HUES6 (cell line): Measurements from ENCODE around the gene JOSD2.

Experiments
- H3K27ac ChIP-seq: 2 replicates; pipeline ENCODE4 v1.7.0; 2013; ENCODE audit warnings: low read depth, mild to moderate bottlenecking, low read length, inconsistent platforms
- H3K27me3 ChIP-seq: 2 replicates; pipeline ENCODE4 v1.6.1; 2013; ENCODE audit warnings: low read length; ENCODE audit not compliant: control insufficient read depth, insufficient read depth
- H3K36me3 ChIP-seq: 2 replicates; pipeline ENCODE4 v1.6.1; 2013; ENCODE audit warnings: low read length; ENCODE audit not compliant: control insufficient read depth, insufficient read depth
- H3K4me1 ChIP-seq: 2 replicates; pipeline ENCODE4 v1.6.1; 2013; ENCODE audit warnings: low read length; ENCODE audit not compliant: control insufficient read depth, insufficient read depth
- H3K4me3 ChIP-seq: 2 replicates; pipeline ENCODE4 v1.5.1; 2013; ENCODE audit warnings: low read depth, low read length
- H3K9ac ChIP-seq: one replicate; pipeline ENCODE4 v1.6.1; 2013; ENCODE audit warnings: mild to moderate bottlenecking, low read length
- H3K9me3 ChIP-seq: 2 replicates; pipeline ENCODE4 v1.6.1; 2013; ENCODE audit warnings: low read depth, low read length; ENCODE audit not compliant: control insufficient read depth, insufficient read depth

JOSD2 gene

DNA sequence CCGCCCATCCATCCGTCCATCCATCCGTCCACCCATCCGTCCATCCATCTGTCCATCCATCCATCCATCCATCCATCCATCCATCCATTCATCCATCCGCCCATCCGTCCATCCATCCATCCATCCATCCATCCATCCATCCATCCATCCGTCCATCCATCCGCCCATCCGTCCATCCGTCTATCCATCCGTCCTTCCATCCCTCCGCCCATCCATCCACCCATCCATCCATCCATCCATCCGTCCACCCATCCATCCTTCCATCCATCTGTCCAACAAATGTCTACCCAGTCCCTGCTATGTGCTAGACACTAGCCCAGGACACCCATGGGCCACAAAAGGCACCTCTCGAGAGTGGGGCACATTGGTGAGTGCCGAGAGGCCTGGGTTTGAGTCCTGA lies 41.5 kb upstream of the JOSD2 start:
- H3K4me1 ChIP-seq: peaks cover 11% of the 10 kb centered on the region
- no peak overlapping the region for H3K9ac ChIP-seq
- no peaks in the 10 kb centered on the region for H3K36me3 ChIP-seq
- peaks cover 74% of the 10 kb centered on the region for H3K27me3 ChIP-seq
- no peak overlapping the region for H3K4me3 ChIP-seq
- no peaks in the 10 kb centered on the region for H3K9me3 ChIP-seq
- H3K27ac ChIP-seq: no peak overlapping the region

DNA sequence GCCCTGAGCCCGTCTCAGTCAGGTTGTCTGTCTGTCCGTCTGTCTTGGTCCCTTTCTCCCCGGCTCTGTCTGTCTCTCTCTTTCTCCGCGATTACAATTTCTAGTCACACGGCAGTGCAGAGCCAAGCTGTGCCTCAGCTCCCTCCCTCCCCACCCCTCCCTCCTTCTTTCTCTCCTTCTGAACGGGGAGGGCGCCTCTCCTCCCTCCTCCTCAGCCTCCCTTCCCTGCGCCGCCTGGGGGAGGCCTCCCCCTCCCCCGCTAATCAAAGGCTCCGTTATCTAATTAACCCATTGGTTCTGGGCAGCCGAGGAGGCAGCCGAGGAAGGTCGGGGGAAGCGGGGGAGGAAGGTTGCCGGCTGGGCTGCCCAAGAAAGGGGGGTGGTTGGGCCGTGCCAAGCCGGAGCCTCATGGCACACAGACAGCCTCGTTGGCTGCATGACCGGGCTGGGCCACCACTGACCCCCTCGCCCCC lies 40.8 kb upstream of the JOSD2 start:
- peaks cover 70% of the 10 kb centered on the region for H3K27me3 ChIP-seq
- no peak overlapping the region for H3K9ac ChIP-seq
- peaks cover 8% of the 10 kb centered on the region for H3K4me1 ChIP-seq

GRCh38 chr19:50551034-50551714 lies 40.2 kb upstream of the JOSD2 start:
- Histone ChIP-seq H3K36me3 (no peaks in the 10 kb centered on the region), H3K4me1 (peaks cover 8% of the 10 kb centered on the region), H3K27ac (no peak overlapping the region), H3K9ac (no peak overlapping the region), H3K9me3 (no peaks in the 10 kb centered on the region), H3K4me3 (peak overlapping the region; percentile 75), H3K27me3 (peaks cover 70% of the 10 kb centered on the region)

More for the DNA sequence above, 40.8 kb upstream of the JOSD2 start:
- H3K36me3 ChIP-seq: no peaks in the 10 kb centered on the region
- H3K4me3 ChIP-seq: peak overlapping the region; percentile 75
- H3K27ac ChIP-seq: no peak overlapping the region
- no peaks in the 10 kb centered on the region for H3K9me3 ChIP-seq

DNA sequence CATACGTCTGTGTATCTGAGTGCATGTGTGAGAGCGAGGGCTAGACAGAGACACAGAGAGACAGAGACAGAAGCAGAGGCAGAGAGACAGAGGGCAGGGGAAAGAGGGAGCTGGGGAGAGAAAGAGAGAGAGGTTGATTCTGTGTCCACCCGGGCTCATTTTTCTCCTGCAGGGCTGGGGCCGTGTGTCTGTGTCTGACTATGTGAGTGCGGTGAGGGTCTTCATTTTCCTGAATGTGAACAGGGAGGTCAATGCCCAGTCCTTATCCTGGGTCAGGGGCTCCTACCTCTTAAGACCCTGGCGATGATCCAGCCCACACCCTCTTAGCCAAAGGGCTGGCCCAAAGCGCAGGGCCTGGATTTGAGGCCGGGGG lies 39.6 kb upstream of the JOSD2 start:
- H3K27ac ChIP-seq: no peak overlapping the region
- H3K9ac ChIP-seq: no peak overlapping the region
- peak overlapping the region; percentile 75 for H3K4me3 ChIP-seq
- peaks cover 66% of the 10 kb centered on the region for H3K27me3 ChIP-seq
- H3K36me3 ChIP-seq: no peaks in the 10 kb centered on the region
- H3K4me1 ChIP-seq: peaks cover 8% of the 10 kb centered on the region
- H3K9me3 ChIP-seq: no peaks in the 10 kb centered on the region

- H3K9me3 ChIP-seq: no peaks in the 10 kb centered on the region
- no peak overlapping the region for H3K9ac ChIP-seq
- peaks cover 8% of the 10 kb centered on the region for H3K4me1 ChIP-seq
- H3K27ac ChIP-seq: no peak overlapping the region
- H3K27me3 ChIP-seq: peaks cover 61% of the 10 kb centered on the region
- no peaks in the 10 kb centered on the region for H3K36me3 ChIP-seq
- H3K4me3 ChIP-seq: peak overlapping the region; percentile 75; the same call in 1 of the 2 replicates
Observed at GRCh38 chr19:50549927-50550593, 39.1 kb upstream of the JOSD2 start.

DNA sequence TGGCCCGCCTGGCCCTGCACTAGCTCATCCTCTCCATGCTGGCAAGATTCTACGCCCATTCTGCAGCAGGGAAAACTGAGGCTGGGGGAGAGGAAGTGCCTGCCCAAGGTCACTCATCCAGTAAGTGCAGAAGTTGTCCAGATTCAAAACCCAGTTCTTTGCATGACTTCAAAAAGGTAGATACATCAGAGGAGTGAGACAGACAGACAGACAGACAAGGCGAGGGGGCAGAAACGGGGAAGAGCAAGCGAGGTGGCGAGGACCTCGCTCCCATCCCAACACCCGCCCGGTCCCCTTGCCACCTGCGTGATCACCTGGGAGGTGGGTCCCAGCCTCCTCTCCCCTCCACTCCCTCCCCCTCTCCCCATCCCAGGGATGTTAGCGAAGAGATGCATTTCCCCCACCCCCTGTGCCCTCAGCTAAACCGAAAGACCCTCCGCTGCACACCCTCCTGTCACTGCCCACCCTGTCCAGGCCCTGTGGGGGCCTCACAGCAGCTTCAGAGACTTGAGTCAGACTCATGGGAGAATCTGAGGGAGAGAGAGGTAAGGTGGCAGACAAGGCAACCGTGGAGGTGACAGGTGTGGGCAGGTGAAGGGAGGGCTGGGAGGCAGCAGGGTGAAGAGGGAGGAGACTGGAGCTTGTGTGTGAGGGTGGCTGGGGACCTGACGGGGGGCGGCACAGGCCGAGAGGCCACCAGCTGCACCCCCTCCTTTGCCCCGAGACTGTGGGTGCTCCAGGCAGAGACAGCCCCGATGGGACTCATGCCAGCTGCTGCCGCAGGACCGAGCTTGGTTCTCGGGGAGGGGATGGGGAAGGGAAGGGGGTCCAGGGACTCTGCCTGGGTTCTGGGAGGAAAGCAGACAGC lies 38.3 kb upstream of the JOSD2 start:
- Histone ChIP-seq H3K4me3 (no peak overlapping the region), H3K27ac (no peak overlapping the region), H3K36me3 (no peaks in the 10 kb centered on the region), H3K27me3 (peaks cover 53% of the 10 kb centered on the region), H3K4me1 (peaks cover 8% of the 10 kb centered on the region), H3K9ac (no peak overlapping the region), H3K9me3 (no peaks in the 10 kb centered on the region)

- no peak overlapping the region for H3K9ac ChIP-seq
- H3K27ac ChIP-seq: no peak overlapping the region
- H3K27me3 ChIP-seq: peaks cover 46% of the 10 kb centered on the region
- no peaks in the 10 kb centered on the region for H3K36me3 ChIP-seq
- no peak overlapping the region for H3K4me3 ChIP-seq
- no peaks in the 10 kb centered on the region for H3K9me3 ChIP-seq
- peaks cover 8% of the 10 kb centered on the region for H3K4me1 ChIP-seq
Observed at GRCh38 chr19:50548191-50549058, 37.4 kb upstream of the JOSD2 start.

DNA sequence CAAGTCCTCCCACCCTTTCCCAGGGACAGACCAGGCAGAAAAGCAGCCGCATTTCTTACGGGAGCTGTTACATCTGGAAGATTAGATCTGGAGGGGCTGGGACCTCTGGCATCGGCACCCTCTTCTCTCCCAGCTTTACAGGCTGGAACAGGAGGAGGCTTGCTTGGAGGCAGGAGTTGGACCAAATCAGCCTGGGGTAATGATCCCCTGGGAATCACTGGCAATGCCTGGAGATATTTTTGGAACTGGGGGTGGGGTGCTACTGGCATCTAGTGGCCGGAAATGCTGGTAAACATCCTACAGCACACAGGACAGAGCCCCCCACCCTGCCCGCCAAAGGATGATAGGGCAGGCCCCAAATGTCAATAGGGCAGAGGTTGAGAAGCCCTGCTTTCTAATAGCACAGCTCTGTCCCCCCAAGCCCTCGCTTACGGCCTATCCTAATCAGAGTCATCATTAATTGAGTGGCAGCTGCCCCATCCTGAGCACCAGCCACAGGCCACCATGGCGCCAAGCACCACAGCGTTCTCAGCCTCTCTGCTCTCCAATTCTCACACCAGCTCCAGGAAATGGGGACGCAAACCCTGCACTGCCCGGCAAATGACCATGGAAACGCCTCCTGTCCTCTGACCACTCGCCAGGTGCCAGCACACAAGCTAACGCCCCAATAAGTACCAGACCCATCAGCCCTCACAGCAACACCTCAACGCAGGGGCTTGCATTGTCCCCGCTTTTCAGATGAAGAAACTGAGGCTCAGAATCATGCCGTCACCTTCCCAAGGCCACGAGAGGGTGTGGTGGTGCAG lies 36.6 kb upstream of the JOSD2 start:
- H3K4me3 ChIP-seq: no peak overlapping the region
- H3K27me3 ChIP-seq: peaks cover 37% of the 10 kb centered on the region
- H3K27ac ChIP-seq: no peak overlapping the region
- no peaks in the 10 kb centered on the region for H3K9me3 ChIP-seq
- H3K4me1 ChIP-seq: peaks cover 8% of the 10 kb centered on the region
- no peaks in the 10 kb centered on the region for H3K36me3 ChIP-seq
- H3K9ac ChIP-seq: no peak overlapping the region

DNA sequence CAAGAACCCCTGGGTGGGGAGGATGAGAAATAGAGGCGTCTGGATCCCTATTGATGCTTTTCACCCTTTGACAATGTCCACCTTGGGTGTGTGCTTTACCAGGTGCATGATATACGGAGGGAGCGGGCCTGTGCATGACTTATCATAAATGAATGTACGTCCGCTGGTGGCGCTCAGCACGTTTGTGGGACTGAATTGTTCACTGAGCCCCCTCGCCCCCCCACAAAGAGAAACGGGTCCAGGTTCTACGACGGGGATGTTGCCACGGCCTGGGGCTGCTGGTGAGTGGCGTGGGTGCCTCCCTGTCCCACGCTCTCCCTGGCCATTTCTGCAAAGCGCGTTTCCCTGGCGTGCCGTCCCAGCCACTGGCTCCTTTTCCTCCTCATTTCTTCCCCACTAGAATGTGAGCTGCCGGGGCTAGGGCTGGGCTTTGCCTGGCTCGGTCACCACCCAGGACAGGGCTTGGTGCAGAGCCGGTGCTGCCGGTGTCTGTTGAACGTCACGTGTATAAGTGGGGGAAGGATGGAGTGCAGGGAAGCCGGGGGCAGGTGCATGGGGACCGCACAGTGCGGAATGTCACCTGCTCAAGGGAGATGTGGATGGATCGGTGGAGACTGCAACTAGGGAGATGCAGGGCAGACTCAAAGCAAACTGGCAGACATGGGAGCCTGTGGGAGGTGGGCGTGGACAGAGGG lies 35.7 kb upstream of the JOSD2 start:
- Histone ChIP-seq H3K27me3 (peaks cover 28% of the 10 kb centered on the region), H3K4me1 (peaks cover 13% of the 10 kb centered on the region), H3K9ac (no peak overlapping the region), H3K4me3 (no peak overlapping the region), H3K27ac (no peak overlapping the region), H3K36me3 (no peaks in the 10 kb centered on the region), H3K9me3 (no peaks in the 10 kb centered on the region)
